ENCODE data around the gene RPL41.

RPL41 gene

DNA sequence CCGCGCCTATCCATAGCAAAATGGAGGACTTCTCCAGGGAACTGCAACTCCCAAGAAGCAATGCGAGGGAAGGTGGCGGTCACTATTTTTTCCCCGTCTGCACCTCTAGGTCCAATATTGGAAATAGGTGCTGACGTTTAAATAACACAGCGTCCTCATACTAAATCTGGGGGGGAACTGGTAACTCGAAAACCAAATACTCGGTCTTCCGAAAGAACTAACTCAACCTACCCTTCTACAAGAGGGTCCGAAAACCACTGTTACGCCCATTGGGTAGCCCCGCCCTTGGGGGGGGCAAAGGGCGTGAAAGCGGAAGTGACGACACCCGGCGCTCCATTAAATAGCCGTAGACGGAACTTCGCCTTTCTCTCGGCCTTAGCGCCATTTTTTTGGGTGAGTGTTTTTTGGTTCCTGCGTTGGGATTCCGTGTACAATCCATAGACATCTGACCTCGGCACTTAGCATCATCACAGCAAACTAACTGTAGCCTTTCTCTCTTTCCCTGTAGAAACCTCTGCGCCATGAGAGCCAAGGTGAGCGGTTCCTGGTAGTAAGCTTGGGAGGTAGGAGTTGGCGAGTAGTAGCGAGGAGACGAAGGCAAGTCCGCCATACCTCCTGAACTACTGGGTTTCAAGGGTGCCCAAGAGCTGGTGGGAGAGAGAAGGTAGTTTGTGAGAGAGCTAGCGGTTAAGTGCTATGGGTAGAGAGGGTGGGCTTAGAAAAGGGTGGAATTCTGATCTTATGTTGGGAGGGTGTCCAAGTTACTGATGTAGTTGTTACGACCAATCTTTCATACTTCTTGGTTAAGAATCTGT lies at the start of gene RPL41:
TSS of gene RPL41 (plus strand) at position 367 of the 815 bp plus-strand sequence.
- TF ChIP-seq EGR1 (IDR thresholded peaks at IDR 0.05) (peak; percentile 9; the same call in 1 of the 2 replicates), CREB1 (IDR thresholded peaks at IDR 0.05; ENCODE audit: low read depth) (peak; percentile 92), NFIC (IDR thresholded peaks at IDR 0.05) (peak; percentile 33; the same call in 1 of the 2 replicates), ZBTB7A (IDR thresholded peaks at IDR 0.05; ENCODE audit: low read depth) (no peak), TCF12 (IDR thresholded peaks at IDR 0.05; ENCODE audit: low read depth) (peak; percentile 60; the same call in 1 of the 2 replicates), TEAD4 (IDR thresholded peaks at IDR 0.05) (peak; percentile 33; the same call in 1 of the 2 replicates), FOXM1 (IDR thresholded peaks at IDR 0.05; ENCODE audit: borderline replicate concordance, low read depth) (no peak; the same call in 1 of the 2 replicates), YY1 (IDR thresholded peaks at IDR 0.05; ENCODE audit: low read depth) (peak; percentile 89), RAD21 (IDR thresholded peaks at IDR 0.05; ENCODE audit: low read depth) (no peak), CEBPB (IDR thresholded peaks at IDR 0.05) (no peak; the same call in 1 of the 2 replicates), TAF1 (IDR thresholded peaks at IDR 0.05; ENCODE audit: low read depth) (peak; percentile 99), EP300 (IDR thresholded peaks at IDR 0.05; ENCODE audit: borderline replicate concordance) (peak; percentile 11; the same call in 1 of the 2 replicates)
- TF ChIP-seq, protein P1, sequence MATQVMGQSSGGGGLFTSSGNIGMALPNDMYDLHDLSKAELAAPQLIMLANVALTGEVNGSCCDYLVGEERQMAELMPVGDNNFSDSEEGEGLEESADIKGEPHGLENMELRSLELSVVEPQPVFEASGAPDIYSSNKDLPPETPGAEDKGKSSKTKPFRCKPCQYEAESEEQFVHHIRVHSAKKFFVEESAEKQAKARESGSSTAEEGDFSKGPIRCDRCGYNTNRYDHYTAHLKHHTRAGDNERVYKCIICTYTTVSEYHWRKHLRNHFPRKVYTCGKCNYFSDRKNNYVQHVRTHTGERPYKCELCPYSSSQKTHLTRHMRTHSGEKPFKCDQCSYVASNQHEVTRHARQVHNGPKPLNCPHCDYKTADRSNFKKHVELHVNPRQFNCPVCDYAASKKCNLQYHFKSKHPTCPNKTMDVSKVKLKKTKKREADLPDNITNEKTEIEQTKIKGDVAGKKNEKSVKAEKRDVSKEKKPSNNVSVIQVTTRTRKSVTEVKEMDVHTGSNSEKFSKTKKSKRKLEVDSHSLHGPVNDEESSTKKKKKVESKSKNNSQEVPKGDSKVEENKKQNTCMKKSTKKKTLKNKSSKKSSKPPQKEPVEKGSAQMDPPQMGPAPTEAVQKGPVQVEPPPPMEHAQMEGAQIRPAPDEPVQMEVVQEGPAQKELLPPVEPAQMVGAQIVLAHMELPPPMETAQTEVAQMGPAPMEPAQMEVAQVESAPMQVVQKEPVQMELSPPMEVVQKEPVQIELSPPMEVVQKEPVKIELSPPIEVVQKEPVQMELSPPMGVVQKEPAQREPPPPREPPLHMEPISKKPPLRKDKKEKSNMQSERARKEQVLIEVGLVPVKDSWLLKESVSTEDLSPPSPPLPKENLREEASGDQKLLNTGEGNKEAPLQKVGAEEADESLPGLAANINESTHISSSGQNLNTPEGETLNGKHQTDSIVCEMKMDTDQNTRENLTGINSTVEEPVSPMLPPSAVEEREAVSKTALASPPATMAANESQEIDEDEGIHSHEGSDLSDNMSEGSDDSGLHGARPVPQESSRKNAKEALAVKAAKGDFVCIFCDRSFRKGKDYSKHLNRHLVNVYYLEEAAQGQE (IDR thresholded peaks at IDR 0.05; ENCODE audit: low read depth), result no peak
- TF ChIP-seq, protein P2, sequence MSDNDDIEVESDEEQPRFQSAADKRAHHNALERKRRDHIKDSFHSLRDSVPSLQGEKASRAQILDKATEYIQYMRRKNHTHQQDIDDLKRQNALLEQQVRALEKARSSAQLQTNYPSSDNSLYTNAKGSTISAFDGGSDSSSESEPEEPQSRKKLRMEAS (IDR thresholded peaks at IDR 0.05), result peak; percentile 92
- TF ChIP-seq, protein P3, sequence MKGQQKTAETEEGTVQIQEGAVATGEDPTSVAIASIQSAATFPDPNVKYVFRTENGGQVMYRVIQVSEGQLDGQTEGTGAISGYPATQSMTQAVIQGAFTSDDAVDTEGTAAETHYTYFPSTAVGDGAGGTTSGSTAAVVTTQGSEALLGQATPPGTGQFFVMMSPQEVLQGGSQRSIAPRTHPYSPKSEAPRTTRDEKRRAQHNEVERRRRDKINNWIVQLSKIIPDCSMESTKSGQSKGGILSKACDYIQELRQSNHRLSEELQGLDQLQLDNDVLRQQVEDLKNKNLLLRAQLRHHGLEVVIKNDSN (IDR thresholded peaks at IDR 0.05), result no peak

DNA sequence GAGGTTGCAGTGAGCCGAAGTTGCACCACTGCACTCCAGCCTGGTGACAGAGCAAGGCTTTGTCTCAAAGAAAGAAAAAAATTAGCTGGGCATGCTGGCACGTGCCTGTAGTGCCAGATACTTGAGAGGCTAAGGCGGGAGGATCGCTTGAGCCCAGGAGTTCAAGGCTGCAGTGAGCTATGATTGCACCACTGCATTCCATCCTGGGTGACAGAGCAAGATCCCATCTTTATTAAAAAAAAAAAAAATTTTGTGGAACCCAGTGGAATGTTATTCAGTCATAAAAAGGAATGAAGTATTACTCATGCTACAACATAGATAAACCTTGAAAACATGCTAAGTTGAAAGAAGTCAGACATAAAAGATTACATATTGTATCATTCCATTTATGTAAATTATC lies 44.8 kb upstream of the RPL41 start:
- TF ChIP-seq, protein P1 (IDR thresholded peaks at IDR 0.05; ENCODE audit: low read depth), result no peak
- TF ChIP-seq CEBPB (IDR thresholded peaks at IDR 0.05) (no peak), TAF1 (IDR thresholded peaks at IDR 0.05; ENCODE audit: low read depth) (no peak), EP300 (IDR thresholded peaks at IDR 0.05; ENCODE audit: borderline replicate concordance) (no peak), TEAD4 (IDR thresholded peaks at IDR 0.05) (no peak), ZBTB7A (IDR thresholded peaks at IDR 0.05; ENCODE audit: low read depth) (no peak), YY1 (IDR thresholded peaks at IDR 0.05; ENCODE audit: low read depth) (no peak), NFIC (IDR thresholded peaks at IDR 0.05) (no peak), CREB1 (IDR thresholded peaks at IDR 0.05; ENCODE audit: low read depth) (no peak), RAD21 (IDR thresholded peaks at IDR 0.05; ENCODE audit: low read depth) (no peak), EGR1 (IDR thresholded peaks at IDR 0.05) (no peak), TCF12 (IDR thresholded peaks at IDR 0.05; ENCODE audit: low read depth) (no peak)
- TF ChIP-seq, protein P3 (IDR thresholded peaks at IDR 0.05), result no peak
- TF ChIP-seq, protein P2 (IDR thresholded peaks at IDR 0.05), result no peak

DNA sequence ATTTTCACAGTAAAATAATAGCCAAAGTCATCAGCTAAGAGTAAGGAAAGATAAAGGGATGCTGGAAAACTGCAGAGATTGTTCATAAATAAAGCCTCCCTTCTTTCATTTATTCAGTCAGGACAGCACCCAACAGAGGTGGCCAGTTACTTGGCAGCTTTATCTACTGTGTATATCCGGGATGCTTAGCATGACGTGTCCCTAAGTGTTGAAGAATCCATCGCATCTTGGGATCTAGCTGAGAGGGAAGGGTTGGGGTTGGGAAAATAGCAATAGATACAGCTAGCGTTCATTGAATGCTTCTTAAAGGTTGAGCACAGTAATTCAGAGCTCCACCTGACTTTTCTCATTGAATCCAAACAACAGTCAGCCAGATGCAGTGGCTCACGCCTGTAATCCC lies 42.0 kb upstream of the RPL41 start:
- TF ChIP-seq EP300 (IDR thresholded peaks at IDR 0.05; ENCODE audit: borderline replicate concordance), result no peak
- TF ChIP-seq TEAD4 (IDR thresholded peaks at IDR 0.05), result no peak
- no peak for TF ChIP-seq CEBPB (IDR thresholded peaks at IDR 0.05)
- TF ChIP-seq YY1 (IDR thresholded peaks at IDR 0.05; ENCODE audit: low read depth), result no peak
- no peak for TF ChIP-seq ZBTB7A (IDR thresholded peaks at IDR 0.05; ENCODE audit: low read depth)

DNA sequence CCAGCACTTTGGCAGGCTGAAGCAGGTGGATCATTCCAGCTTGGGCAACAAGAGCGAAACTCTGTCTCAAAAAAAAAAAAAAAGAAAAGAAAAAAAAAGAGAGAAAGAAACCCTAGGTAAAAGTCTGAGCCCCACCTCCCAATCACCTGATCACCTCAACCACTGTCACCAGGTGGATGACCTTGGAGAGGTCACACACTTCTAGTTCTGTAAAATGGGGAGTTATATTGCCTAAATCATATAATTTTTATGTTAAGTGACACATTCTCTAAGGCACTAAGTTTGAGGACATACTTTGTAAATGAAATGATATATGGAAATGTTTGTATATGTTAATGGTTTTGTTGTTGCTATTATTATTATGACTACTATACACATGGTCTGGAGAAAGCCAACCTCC lies 38.0 kb upstream of the RPL41 start:
- TF ChIP-seq YY1 (IDR thresholded peaks at IDR 0.05; ENCODE audit: low read depth) (no peak), RAD21 (IDR thresholded peaks at IDR 0.05; ENCODE audit: low read depth) (no peak), NFIC (IDR thresholded peaks at IDR 0.05) (no peak), TEAD4 (IDR thresholded peaks at IDR 0.05) (no peak), EP300 (IDR thresholded peaks at IDR 0.05; ENCODE audit: borderline replicate concordance) (no peak), TCF12 (IDR thresholded peaks at IDR 0.05; ENCODE audit: low read depth) (no peak), CEBPB (IDR thresholded peaks at IDR 0.05) (no peak), ZBTB7A (IDR thresholded peaks at IDR 0.05; ENCODE audit: low read depth) (no peak), EGR1 (IDR thresholded peaks at IDR 0.05) (no peak), FOXM1 (IDR thresholded peaks at IDR 0.05; ENCODE audit: borderline replicate concordance, low read depth) (no peak), TAF1 (IDR thresholded peaks at IDR 0.05; ENCODE audit: low read depth) (no peak), CREB1 (IDR thresholded peaks at IDR 0.05; ENCODE audit: low read depth) (no peak)
- TF ChIP-seq, protein P1 (IDR thresholded peaks at IDR 0.05; ENCODE audit: low read depth), result no peak
- TF ChIP-seq, protein P3 (IDR thresholded peaks at IDR 0.05), result no peak
- TF ChIP-seq, protein P2 (IDR thresholded peaks at IDR 0.05), result no peak
